SIG-M5 treated with dmso at 0.1 percent for 504 hours (cell line): ENCODE data around the gene EIF2S3.

Experiments used
- DNase-seq: peaks from one replicate; lab custom pipeline; 2025; ENCODE audit not compliant: unreplicated experiment; lab: John Stamatoyannopoulos, UW

The EIF2S3 gene

DNA sequence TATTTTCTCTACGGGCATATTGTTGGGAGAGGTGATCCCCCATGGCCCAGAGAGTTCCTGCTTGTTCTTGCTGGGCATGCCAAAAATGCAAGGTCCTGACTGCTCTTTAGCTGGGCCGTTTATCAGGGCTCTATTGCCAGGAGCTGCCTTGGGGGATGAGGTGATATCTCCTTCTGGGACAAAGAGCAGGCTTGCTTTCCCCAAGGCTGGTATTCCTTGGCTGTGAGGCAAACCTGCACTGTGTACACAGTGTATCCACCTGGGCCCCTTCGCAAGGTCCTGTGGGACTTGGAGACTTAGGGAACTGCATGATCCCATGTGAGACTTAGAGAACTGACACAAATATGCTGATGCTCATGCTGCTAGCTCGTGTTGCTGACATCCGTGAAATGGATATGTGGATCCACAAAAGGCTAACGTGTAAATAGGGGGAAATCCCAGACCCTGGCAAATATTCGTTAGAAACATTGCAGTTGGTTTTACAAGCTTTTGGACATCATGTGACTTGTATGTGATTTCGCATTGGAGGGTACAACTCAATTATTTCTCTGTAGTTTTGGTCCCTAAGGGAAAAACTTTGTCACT lies 70.4 kb downstream of the EIF2S3 start:
- no peak for DNase-seq
